Measurements from ENCODE around the gene IFI35.

IFI35 gene

GRCh38 chr17:43028221-43028861 is 21.8 kb downstream of the IFI35 start:
- in situ Hi-C loops (cut with HindIII; ENCODE audit: low sequenced_read_pairs), result no loop called here
- TF ChIP-seq, protein P1, sequence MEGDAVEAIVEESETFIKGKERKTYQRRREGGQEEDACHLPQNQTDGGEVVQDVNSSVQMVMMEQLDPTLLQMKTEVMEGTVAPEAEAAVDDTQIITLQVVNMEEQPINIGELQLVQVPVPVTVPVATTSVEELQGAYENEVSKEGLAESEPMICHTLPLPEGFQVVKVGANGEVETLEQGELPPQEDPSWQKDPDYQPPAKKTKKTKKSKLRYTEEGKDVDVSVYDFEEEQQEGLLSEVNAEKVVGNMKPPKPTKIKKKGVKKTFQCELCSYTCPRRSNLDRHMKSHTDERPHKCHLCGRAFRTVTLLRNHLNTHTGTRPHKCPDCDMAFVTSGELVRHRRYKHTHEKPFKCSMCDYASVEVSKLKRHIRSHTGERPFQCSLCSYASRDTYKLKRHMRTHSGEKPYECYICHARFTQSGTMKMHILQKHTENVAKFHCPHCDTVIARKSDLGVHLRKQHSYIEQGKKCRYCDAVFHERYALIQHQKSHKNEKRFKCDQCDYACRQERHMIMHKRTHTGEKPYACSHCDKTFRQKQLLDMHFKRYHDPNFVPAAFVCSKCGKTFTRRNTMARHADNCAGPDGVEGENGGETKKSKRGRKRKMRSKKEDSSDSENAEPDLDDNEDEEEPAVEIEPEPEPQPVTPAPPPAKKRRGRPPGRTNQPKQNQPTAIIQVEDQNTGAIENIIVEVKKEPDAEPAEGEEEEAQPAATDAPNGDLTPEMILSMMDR (IDR thresholded peaks at IDR 0.05; ENCODE audit: low read depth, low read length, missing control alignments), result no peak
- H3K4me3 ChIP-seq (ENCODE audit: low read depth, low read length), result no peak overlapping the region
- no peak for DNase-seq (ENCODE audit: low read depth)

DNA sequence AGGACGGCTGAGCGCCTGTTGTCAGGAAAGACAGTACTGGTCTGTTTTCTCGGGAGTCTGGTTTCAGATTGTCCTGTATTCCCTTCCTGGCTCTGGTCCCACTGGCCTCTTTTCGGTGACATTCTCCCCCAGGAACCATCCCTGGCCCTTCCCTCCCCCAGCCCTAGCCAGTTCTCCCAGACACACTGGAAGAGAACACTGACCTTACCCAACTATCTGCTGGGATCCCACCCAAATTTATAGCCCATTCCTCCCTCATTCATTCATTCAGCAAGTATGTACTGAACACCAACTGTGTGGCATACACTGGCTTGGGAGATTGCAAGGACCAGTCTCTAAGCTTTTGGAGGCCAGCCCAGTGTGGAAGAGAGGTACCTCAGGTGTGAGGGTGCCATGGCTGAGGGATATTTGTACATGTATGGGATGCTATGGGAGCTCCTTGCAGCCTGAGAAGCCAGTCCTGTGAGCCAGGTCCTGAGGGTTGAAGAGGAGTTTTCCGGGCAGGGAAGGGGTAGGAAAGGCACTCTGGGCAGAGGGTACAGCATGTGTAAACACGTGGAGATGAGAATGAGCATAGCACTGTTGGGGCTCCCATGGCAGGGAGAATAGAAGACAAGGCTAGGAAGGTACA is 23.7 kb downstream of the IFI35 start:
- no peak overlapping the region for H3K4me3 ChIP-seq (ENCODE audit: low read depth, low read length)
- no peak for DNase-seq (ENCODE audit: low read depth)
- in situ Hi-C loops (cut with HindIII; ENCODE audit: low sequenced_read_pairs), result no loop called here
- TF ChIP-seq, protein P1 (IDR thresholded peaks at IDR 0.05; ENCODE audit: low read depth, low read length, missing control alignments), result no peak

DNA sequence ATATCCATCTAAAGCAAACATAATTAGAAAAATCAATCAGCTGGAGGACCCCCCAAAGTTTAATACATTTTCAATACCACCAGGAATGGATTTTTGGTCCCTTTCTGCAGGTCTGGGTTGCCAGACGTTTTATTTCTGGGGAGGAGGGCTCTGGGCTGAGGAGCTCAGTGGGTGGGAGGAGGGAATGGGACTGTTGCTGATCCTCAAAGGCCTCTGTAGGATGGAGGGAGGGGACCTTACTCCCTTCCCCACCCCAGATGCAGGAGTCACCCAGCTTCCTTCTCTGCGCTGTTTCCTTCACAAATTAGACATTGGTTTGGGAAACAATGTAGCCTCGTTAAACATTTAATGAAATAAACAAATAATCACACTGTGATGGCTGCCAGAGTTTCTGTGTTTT is 25.1 kb downstream of the IFI35 start:
- TF ChIP-seq, protein P1 (IDR thresholded peaks at IDR 0.05; ENCODE audit: low read depth, low read length, missing control alignments), result no peak
- in situ Hi-C loops (cut with HindIII; ENCODE audit: low sequenced_read_pairs), result no loop called here
- no peak overlapping the region for H3K4me3 ChIP-seq (ENCODE audit: low read depth, low read length)
- no peak for DNase-seq (ENCODE audit: low read depth)

- in situ Hi-C loops (cut with HindIII; ENCODE audit: low sequenced_read_pairs), result no loop called here
- no peak overlapping the region for H3K4me3 ChIP-seq (ENCODE audit: low read depth, low read length)
- TF ChIP-seq, protein P1 (IDR thresholded peaks at IDR 0.05; ENCODE audit: low read depth, low read length, missing control alignments), result no peak
- no peak for DNase-seq (ENCODE audit: low read depth)
Measured at GRCh38 chr17:43033948-43034881, 27.6 kb downstream of the IFI35 start.

DNA sequence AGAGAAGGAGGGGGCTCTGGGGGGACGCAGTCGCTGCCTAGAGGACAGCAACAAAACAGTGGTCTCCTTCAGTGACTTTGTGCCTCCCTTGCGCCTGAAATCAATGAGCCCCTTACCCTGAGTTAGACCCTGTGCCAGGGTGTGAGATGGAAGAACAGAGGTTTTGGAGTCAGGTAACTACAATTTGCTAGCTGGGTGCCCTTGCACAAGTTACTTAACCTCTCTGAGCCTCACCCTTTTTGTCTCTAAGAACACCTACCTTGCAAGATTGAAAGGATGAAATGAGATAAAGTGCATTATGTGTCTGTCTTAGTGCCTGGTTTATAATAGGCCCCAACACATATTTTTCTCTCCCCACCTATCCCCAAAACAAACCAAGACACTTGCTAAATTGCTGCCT is 28.3 kb downstream of the IFI35 start:
- in situ Hi-C loops (cut with HindIII; ENCODE audit: low sequenced_read_pairs), result no loop called here
- no peak overlapping the region for H3K4me3 ChIP-seq (ENCODE audit: low read depth, low read length)
- no peak for DNase-seq (ENCODE audit: low read depth)
- TF ChIP-seq, protein P1 (IDR thresholded peaks at IDR 0.05; ENCODE audit: low read depth, low read length, missing control alignments), result no peak

DNA sequence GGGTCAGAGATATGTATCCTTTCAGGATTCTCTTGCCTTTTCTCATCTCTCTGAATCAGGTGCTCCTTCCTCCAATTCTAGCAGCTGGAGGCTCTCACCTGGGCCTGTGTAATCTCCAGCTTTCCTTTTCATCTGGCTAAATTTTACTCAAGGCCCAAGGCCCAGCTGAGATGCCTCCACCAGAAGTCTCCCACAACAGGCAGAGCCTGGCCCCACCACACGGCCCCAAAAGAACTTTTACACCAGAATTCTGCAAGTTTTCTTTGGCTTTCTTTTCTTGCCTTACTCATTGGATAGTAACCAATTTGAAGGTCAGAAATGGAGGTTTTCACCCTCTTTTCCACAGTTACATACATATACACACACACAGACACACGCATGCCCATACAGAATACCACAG is 33.1 kb downstream of the IFI35 start:
- no peak for DNase-seq (ENCODE audit: low read depth)
- TF ChIP-seq, protein P1 (IDR thresholded peaks at IDR 0.05; ENCODE audit: low read depth, low read length, missing control alignments), result no peak
- in situ Hi-C loops (cut with HindIII; ENCODE audit: low sequenced_read_pairs), result loop anchor here (5.0 kb wide), 1 partner anchor 78 kb away; no protein-coding TSS in a partner anchor
- no peak overlapping the region for H3K4me3 ChIP-seq (ENCODE audit: low read depth, low read length)

Data from astrocyte of the cerebellum (primary cell).